Measurements from ENCODE around the gene DYTN.

DYTN gene

DNA sequence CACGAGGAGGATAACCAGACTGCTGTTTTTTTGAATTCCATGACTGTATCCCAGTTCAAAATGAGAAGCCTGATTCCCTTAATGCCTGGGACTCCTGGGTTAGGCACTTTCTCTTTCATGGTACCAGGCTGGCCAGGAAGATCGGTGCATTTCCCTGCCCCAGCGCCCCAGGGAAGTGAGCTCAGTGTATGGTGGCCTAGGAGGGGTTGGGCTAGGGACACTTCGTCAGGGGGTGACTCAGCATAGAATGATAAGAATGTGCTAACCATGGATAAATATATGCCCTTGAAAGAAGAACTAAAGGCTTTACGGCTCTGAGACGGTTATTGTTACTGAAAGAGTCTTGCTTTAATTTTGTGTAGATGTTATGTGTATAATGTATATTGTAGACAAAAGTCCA lies 103.4 kb downstream of the DYTN start:
- no peak for DNase-seq (ENCODE audit: low spot score)

- DNase-seq (ENCODE audit: low spot score): no peak
Measured at GRCh38 chr2:206611736-206612135, 106.5 kb downstream of the DYTN start.

GRCh38 chr2:206611191-206611590 lies 107.0 kb downstream of the DYTN start:
- DNase-seq (ENCODE audit: low spot score): no peak

GRCh38 chr2:206610451-206610850 lies 107.7 kb downstream of the DYTN start:
- no peak for DNase-seq (ENCODE audit: low spot score)

DNA sequence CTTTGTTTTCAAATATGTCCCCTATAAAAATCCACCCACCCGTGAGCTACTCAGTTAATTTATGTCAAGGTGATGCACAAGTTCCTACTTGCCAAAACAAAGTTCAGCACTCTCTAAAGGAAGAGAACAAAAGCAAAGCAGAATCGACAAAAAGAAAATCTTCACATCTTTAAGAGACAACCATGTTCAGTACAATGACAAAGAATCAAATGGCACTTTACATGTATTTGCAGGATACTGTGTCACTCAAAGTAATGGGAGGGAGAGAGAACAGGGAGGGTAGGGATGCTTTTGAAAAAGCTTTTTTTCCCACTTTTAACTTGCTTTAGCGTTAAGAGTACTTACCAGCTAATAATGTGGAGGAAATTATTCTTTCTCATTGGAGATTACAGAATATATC lies 115.0 kb downstream of the DYTN start:
- DNase-seq (ENCODE audit: low spot score): no peak

All from putamen (tissue), 1 donor.